Kidney glomerular epithelial cell (primary cell): ENCODE measurements around the gene ADAMTS2.

Experiments used
- DNase-seq: peaks from one replicate; lab custom pipeline; 2025; lab: John Stamatoyannopoulos, UW

ADAMTS2 gene

GRCh38 chr5:179124853-179125788 lies 220.1 kb downstream of the ADAMTS2 start:
- no peak for DNase-seq

GRCh38 chr5:179124273-179124852 lies 220.9 kb downstream of the ADAMTS2 start:
- DNase-seq = no peak

- no peak for DNase-seq
Measured at GRCh38 chr5:179123491-179124272, 221.6 kb downstream of the ADAMTS2 start.

- DNase-seq = no peak
Measured at GRCh38 chr5:179123109-179123426, 222.2 kb downstream of the ADAMTS2 start.

- DNase-seq = no peak
Measured at GRCh38 chr5:179122411-179123108, 222.7 kb downstream of the ADAMTS2 start.

- no peak for DNase-seq
Measured at GRCh38 chr5:179121667-179122111, 223.6 kb downstream of the ADAMTS2 start.

GRCh38 chr5:179120951-179121666 lies 224.2 kb downstream of the ADAMTS2 start:
- DNase-seq = no peak

- no peak for DNase-seq
Measured at GRCh38 chr5:179120421-179120861, 224.8 kb downstream of the ADAMTS2 start.

- DNase-seq = no peak
Measured at GRCh38 chr5:179119415-179120170, 225.7 kb downstream of the ADAMTS2 start.

GRCh38 chr5:179118756-179119414 lies 226.4 kb downstream of the ADAMTS2 start:
- no peak for DNase-seq

GRCh38 chr5:179118338-179118737 lies 226.9 kb downstream of the ADAMTS2 start:
- no peak for DNase-seq

GRCh38 chr5:179115845-179116524 lies 229.3 kb downstream of the ADAMTS2 start:
- no peak for DNase-seq

- no peak for DNase-seq
Measured at GRCh38 chr5:179115307-179115706, 230.0 kb downstream of the ADAMTS2 start.

GRCh38 chr5:179114756-179115155 lies 230.5 kb downstream of the ADAMTS2 start:
- DNase-seq = no peak

- DNase-seq = no peak
Measured at GRCh38 chr5:179113945-179114641, 231.2 kb downstream of the ADAMTS2 start.

- no peak for DNase-seq
Measured at GRCh38 chr5:179113143-179113530, 232.1 kb downstream of the ADAMTS2 start.

- DNase-seq = no peak
Measured at GRCh38 chr5:179112469-179113142, 232.7 kb downstream of the ADAMTS2 start.
